ENCODE results near the gene TSPAN31.
A peak's percentile ranks its signal among the peaks of the same experiment; 100 is the strongest.
"Not testable (repeated sequence)": the region's sequence is repeated elsewhere in the genome, so short reads cannot be mapped to it uniquely, and the experiment has no call there.

The TSPAN31 gene

GRCh38 chr12:57769594-57769993 lies 24.8 kb downstream of the TSPAN31 start:
- no peak for DNase-seq

GRCh38 chr12:57770734-57771133 lies 25.9 kb downstream of the TSPAN31 start:
- no peak for DNase-seq

GRCh38 chr12:57771236-57771872 lies 26.5 kb downstream of the TSPAN31 start:
- peak; percentile 91 for DNase-seq

- peak; percentile 91 for DNase-seq
Measured at GRCh38 chr12:57771873-57772428, 27.1 kb downstream of the TSPAN31 start, which contains the start of gene METTL1. Gene METTL1 (minus strand): TSS chr12:57772105. CDS start chr12:57772083, 22 bp downstream.

- peak; percentile 36 for DNase-seq
Measured at GRCh38 chr12:57772429-57773322, 27.8 kb downstream of the TSPAN31 start, which contains the start of gene EEF1AKMT3. Gene EEF1AKMT3 (plus strand): TSS chr12:57772614. CDS start chr12:57772725, 111 bp downstream.

GRCh38 chr12:57774634-57775033 lies 29.8 kb downstream of the TSPAN31 start:
- DNase-seq = not testable (repeated sequence)

GRCh38 chr12:57775044-57775443 lies 30.2 kb downstream of the TSPAN31 start:
- no peak for DNase-seq

- DNase-seq = no peak
Measured at GRCh38 chr12:57775563-57776246, 30.9 kb downstream of the TSPAN31 start.

GRCh38 chr12:57776247-57776587 lies 31.4 kb downstream of the TSPAN31 start:
- DNase-seq = no peak

GRCh38 chr12:57777367-57777766 lies 32.5 kb downstream of the TSPAN31 start:
- no peak for DNase-seq

- no peak for DNase-seq
Measured at GRCh38 chr12:57777911-57778310, 33.1 kb downstream of the TSPAN31 start.

- no peak for DNase-seq
Measured at GRCh38 chr12:57779736-57780135, 34.9 kb downstream of the TSPAN31 start.

GRCh38 chr12:57780284-57780897 lies 35.6 kb downstream of the TSPAN31 start:
- DNase-seq = no peak

GRCh38 chr12:57781244-57781643 lies 36.4 kb downstream of the TSPAN31 start:
- no peak for DNase-seq

GRCh38 chr12:57781801-57782200 lies 37.0 kb downstream of the TSPAN31 start:
- no peak for DNase-seq

- DNase-seq = no peak
Measured at GRCh38 chr12:57782243-57782607, 37.4 kb downstream of the TSPAN31 start.

GRCh38 chr12:57782608-57783465 lies 38.0 kb downstream of the TSPAN31 start, which contains the start of gene TSFM:
Gene TSFM (plus strand): TSS chr12:57782787. CDS start chr12:57782802, 15 bp downstream.
- DNase-seq = peak; percentile 99

GRCh38 chr12:57783466-57783801 lies 38.6 kb downstream of the TSPAN31 start:
- no peak for DNase-seq

GRCh38 chr12:57783861-57784260 lies 39.0 kb downstream of the TSPAN31 start:
- DNase-seq = no peak

GRCh38 chr12:57793920-57794319 lies 49.1 kb downstream of the TSPAN31 start:
- no peak for DNase-seq

GRCh38 chr12:57795354-57795753 lies 50.5 kb downstream of the TSPAN31 start:
- DNase-seq = no peak

- DNase-seq = no peak
Measured at GRCh38 chr12:57796996-57797395, 52.2 kb downstream of the TSPAN31 start.

Data from stimulated activated CD4-positive, alpha-beta T cell treated with anti-CD3 and anti-CD28 coated beads, Interleukin-4, amount 100 ng/mL, for 1 hour (primary cell).